HG03097 (cell line): ENCODE measurements around the gene LRP1.

Experiments
- ATAC-seq: cut with Tn5 transposase; IDR thresholded peaks from one replicate; pipeline ENCODE4 v1.9.1; 2021; ENCODE audit not compliant: unreplicated experiment, low FRiP score

LRP1 gene

GRCh38 chr12:57133013-57133569 is 4.8 kb downstream of the LRP1 start:
- ATAC-seq: no peak

GRCh38 chr12:57133916-57134315 is 5.6 kb downstream of the LRP1 start:
- no peak for ATAC-seq

- no peak for ATAC-seq
Measured at GRCh38 chr12:57134949-57135348, 6.7 kb downstream of the LRP1 start.

- no peak for ATAC-seq
Measured at GRCh38 chr12:57135527-57136326, 7.4 kb downstream of the LRP1 start.

- no peak for ATAC-seq
Measured at GRCh38 chr12:57138526-57139272, 10.4 kb downstream of the LRP1 start.

GRCh38 chr12:57139796-57140649 is 11.7 kb downstream of the LRP1 start:
- ATAC-seq: no peak

- ATAC-seq: no peak
Measured at GRCh38 chr12:57141249-57141648, 13.0 kb downstream of the LRP1 start.

- ATAC-seq: no peak
Measured at GRCh38 chr12:57142121-57142520, 13.8 kb downstream of the LRP1 start.

- ATAC-seq: no peak
Measured at GRCh38 chr12:57142727-57143126, 14.4 kb downstream of the LRP1 start.

GRCh38 chr12:57143454-57143853 is 15.2 kb downstream of the LRP1 start:
- ATAC-seq: no peak

GRCh38 chr12:57145460-57146059 is 17.3 kb downstream of the LRP1 start:
- no peak for ATAC-seq

- ATAC-seq: no peak
Measured at GRCh38 chr12:57146092-57146491, 17.8 kb downstream of the LRP1 start.

- ATAC-seq: no peak
Measured at GRCh38 chr12:57146961-57147944, 19.0 kb downstream of the LRP1 start, which contains the start of gene LRP1-AS. Gene LRP1-AS, minus strand, starts transcription at chr12:57147619.

- no peak for ATAC-seq
Measured at GRCh38 chr12:57148469-57149244, 20.4 kb downstream of the LRP1 start.

GRCh38 chr12:57149245-57149900 is 21.1 kb downstream of the LRP1 start:
- no peak for ATAC-seq

- ATAC-seq: no peak
Measured at GRCh38 chr12:57150400-57151000, 22.2 kb downstream of the LRP1 start.
